Measurements from ENCODE around the gene CWC15.

GRCh38 chr11:94924171-94924572, 49.2 kb downstream of the CWC15 start:
- TF ChIP-seq CTCF (conservative IDR thresholded peaks at IDR 0.05; ENCODE audit: low read length) (no peak), EZH2phosphoT487 (IDR thresholded peaks at IDR 0.05; ENCODE audit: borderline replicate concordance, low read depth, low read length) (no peak)

Data from OCI-LY7 (cell line).